Spleen (tissue), 11 donors: ENCODE results near the gene ECM1. TPM values are rescaled to one million over a fixed set of nuclear protein-coding genes. Genes with fewer than 3 reads are reported as not detected.

Experiments used
- DNase-seq: peaks from one replicate; pipeline ENCODE4 v3.0.0-alpha.2; 2020
- H3K27ac ChIP-seq, 8 donors: fragments of 200-600 bp; sonication (generic) in 7 of 8; 1 replicate in 4 of 8; 2 replicates in 4 of 8; pipeline versions ENCODE4 v1.5.0 to v1.8.0; 2016 to 2021; ENCODE audit warnings: inconsistent platforms in 4 of 8, mild to moderate bottlenecking in 4 of 8, moderate library complexity in 1 of 8
- H3K27me3 ChIP-seq, 7 donors: fragments of 200-600 bp; sonication (generic) in 6 of 7; replicated peaks in 1 of 7; 1 replicate in 4 of 7; 2 replicates in 3 of 7; pipeline versions ENCODE4 v1.5.0 to v1.8.0; 2016 to 2021; ENCODE audit warnings: inconsistent platforms in 3 of 7, mild to moderate bottlenecking in 1 of 7
- H3K36me3 ChIP-seq, 6 donors: fragments of 200-600 bp; sonication (generic) in 5 of 6; 1 replicate in 4 of 6; 2 replicates in 2 of 6; pipeline versions ENCODE4 v1.5.0 to v1.8.0; 2016 to 2021; ENCODE audit warnings: inconsistent platforms in 2 of 6
- H3K4me1 ChIP-seq, 6 donors: fragments of 200-600 bp; sonication (generic) in 5 of 6; 1 replicate in 3 of 6; 2 replicates in 3 of 6; pipeline versions ENCODE4 v1.5.0 to v1.8.0; 2016 to 2021; ENCODE audit warnings: inconsistent platforms in 3 of 6
- H3K4me3 ChIP-seq, 8 donors: fragments of 200-600 bp; sonication (generic) in 7 of 8; 1 replicate in 4 of 8; 2 replicates in 4 of 8; pipeline versions ENCODE4 v1.5.0 to v1.8.0; 2016 to 2021; ENCODE audit warnings: inconsistent platforms in 4 of 8, mild to moderate bottlenecking in 4 of 8, moderate library complexity in 2 of 8
- H3K9me3 ChIP-seq, 8 donors: fragments of 200-600 bp; sonication (generic) in 7 of 8; 1 replicate in 4 of 8; 2 replicates in 4 of 8; pipeline versions ENCODE4 v1.5.0 to v1.8.0; 2016 to 2021; ENCODE audit warnings: inconsistent platforms in 4 of 8
- POLR2A ChIP-seq, 3 donors: fragments of 450-650 bp; IDR thresholded peaks; one replicate each; pipeline ENCODE4 v1.5.1; 2017; ENCODE audit warnings: antibody characterized with exemption in 3 of 3, mild to moderate bottlenecking in 1 of 3
- POLR2AphosphoS5 ChIP-seq, 3 donors: sonication (generic); formaldehyde crosslinking; IDR thresholded peaks; one replicate each; pipeline ENCODE4 v1.5.1; 2017; ENCODE audit warnings: antibody characterized with exemption in 3 of 3
- WGBS, 5 donors: extraction: QIAGEN DNeasy Blood & Tissue Kit in 3 of 5; methylation state at CpG; one replicate each; pipeline versions ENCODE4 v1.1.5 to v1.1.7; 2013 to 2018; 5-methylcytosine and 5-hydroxymethylcytosine counted together
- intact Hi-C: fragments of 100-400 bp; cut with DNase I; formaldehyde crosslinking; loops from one replicate; pipeline ENCODE4 v1.15.0; 2023; ENCODE audit warnings: low total_unique reads
- polyA plus RNA-seq, 3 donors: library from polyadenylated mRNA; stranded (reverse); fragments of 200-250 nt; gene quantifications; one replicate each; pipeline ENCODE4 v1.2.1, GENCODE V29; 2013
- total RNA-seq, 7 donors: library from RNA; depleted of rRNA in 3 of 7; stranded (reverse); fragments of >200 nt in 3 of 7; fragmentation: NEBNext Ultra II Directional in 4 of 7; extraction: Animal tissue kit (Norgen Biotek cat#: 25700) in 4 of 7; gene quantifications; one replicate each; pipeline versions ENCODE4 v1.1.0 to v1.2.1, GENCODE V29; 2016 to 2021
- TF ChIP-seq, protein P1 (sequence below), 11 experiments: fragments of 200-600 bp in 7 of 11; fragments of 450-650 bp in 4 of 11; sonication (generic) in 4 of 11; IDR thresholded peaks in 8 of 11; conservative IDR thresholded peaks in 3 of 11; 1 replicate in 7 of 11; 2 replicates in 4 of 11; pipeline versions ENCODE4 v1.4.0 to v1.8.0; 2016 to 2021; ENCODE audit warnings: antibody characterized with exemption in 11 of 11, inconsistent platforms in 4 of 11, mild to moderate bottlenecking in 1 of 11
- donor health status: healthy with polysubstance abuse.
- donor health status: DM: no; HTN: no; CAD: no; lungs with moderate emphysema.
- donor health status: DM: no; HTN: no; CAD: no.
- donor health status: Bipolar disorder and iron deficiency.
- donor health status: healthy.
- donor health status: DM: no; HTN: no; CAD: no.
- donor health status: DM: yes; HTN: yes; CAD: no.

Gene ECM1
- total and polyA plus RNA-seq, 10 donors, result 2.7 to 16.5 (median 9.9) TPM

- TF ChIP-seq POLR2AphosphoS5 (IDR thresholded peaks at IDR 0.05), result no peak
- no peak for TF ChIP-seq POLR2A (IDR thresholded peaks at IDR 0.05)
- TF ChIP-seq, protein P1, sequence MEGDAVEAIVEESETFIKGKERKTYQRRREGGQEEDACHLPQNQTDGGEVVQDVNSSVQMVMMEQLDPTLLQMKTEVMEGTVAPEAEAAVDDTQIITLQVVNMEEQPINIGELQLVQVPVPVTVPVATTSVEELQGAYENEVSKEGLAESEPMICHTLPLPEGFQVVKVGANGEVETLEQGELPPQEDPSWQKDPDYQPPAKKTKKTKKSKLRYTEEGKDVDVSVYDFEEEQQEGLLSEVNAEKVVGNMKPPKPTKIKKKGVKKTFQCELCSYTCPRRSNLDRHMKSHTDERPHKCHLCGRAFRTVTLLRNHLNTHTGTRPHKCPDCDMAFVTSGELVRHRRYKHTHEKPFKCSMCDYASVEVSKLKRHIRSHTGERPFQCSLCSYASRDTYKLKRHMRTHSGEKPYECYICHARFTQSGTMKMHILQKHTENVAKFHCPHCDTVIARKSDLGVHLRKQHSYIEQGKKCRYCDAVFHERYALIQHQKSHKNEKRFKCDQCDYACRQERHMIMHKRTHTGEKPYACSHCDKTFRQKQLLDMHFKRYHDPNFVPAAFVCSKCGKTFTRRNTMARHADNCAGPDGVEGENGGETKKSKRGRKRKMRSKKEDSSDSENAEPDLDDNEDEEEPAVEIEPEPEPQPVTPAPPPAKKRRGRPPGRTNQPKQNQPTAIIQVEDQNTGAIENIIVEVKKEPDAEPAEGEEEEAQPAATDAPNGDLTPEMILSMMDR (IDR thresholded peaks at IDR 0.05 in 8 of 11, conservative IDR thresholded peaks at IDR 0.05 in 3 of 11), result no peak
- 85 to 89% (median 87%) methylated on average over 7 of the region's 7 CpGs for WGBS, 5 donors
- H3K9me3 ChIP-seq, result no peaks in the 10 kb centered on the region
- intact Hi-C loops, result no loop called here
- H3K27ac ChIP-seq, result no peak overlapping the region
- peaks cover 7 to 44% (median 20%) of the 10 kb centered on the region in 6 donors for H3K4me1 ChIP-seq
- peaks cover 0 to 17% (median 0%) of the 10 kb centered on the region in 6 donors for H3K36me3 ChIP-seq
- no peak overlapping the region for H3K4me3 ChIP-seq
- peak; percentile 33 for DNase-seq
- H3K27me3 ChIP-seq, result no peaks in the 10 kb centered on the region
Measured at GRCh38 chr1:150513351-150513791, 5.5 kb downstream of the ECM1 start.

DNA sequence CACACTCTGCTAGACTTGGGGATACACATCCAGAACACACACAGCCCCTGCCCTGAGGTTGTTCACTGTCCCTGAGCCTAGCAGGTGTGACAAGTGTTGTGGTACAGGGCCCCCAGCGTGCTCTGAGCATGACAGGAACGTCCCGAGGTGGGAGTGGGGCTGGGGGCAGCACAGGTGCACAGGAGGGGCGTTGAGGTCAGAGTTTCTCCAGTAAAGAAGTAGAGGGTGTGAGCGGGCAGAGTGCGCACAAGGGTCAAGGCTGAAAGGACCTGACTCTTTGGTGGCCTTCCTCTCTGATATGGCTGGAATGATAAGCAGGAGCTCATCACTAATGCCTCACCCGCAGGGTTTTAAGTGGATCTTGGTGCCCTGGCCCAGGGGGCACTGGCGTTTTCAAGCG, 6.4 kb downstream of the ECM1 start:
- no peak overlapping the region for H3K27ac ChIP-seq
- intact Hi-C loops, result no loop called here
- peaks cover 7 to 35% (median 20%) of the 10 kb centered on the region in 6 donors for H3K4me1 ChIP-seq
- H3K9me3 ChIP-seq, result no peaks in the 10 kb centered on the region
- H3K36me3 ChIP-seq, result peaks cover 0 to 17% (median 0%) of the 10 kb centered on the region in 6 donors
- peak; percentile 59 for DNase-seq
- TF ChIP-seq POLR2A (IDR thresholded peaks at IDR 0.05), result no peak
- TF ChIP-seq, protein P1 (IDR thresholded peaks at IDR 0.05 in 8 of 11, conservative IDR thresholded peaks at IDR 0.05 in 3 of 11), result no peak
- no peak for TF ChIP-seq POLR2AphosphoS5 (IDR thresholded peaks at IDR 0.05)
- 83 to 90% (median 85%) methylated on average over 6 to 9 of the region's 9 CpGs for WGBS, 5 donors
- H3K27me3 ChIP-seq, result no peaks in the 10 kb centered on the region
- peak overlapping the region in 1 of 8 donors; percentile 91 for H3K4me3 ChIP-seq

- 30 to 40% (median 34%) methylated on average over 21 of the region's 21 CpGs for WGBS, 5 donors
- H3K4me3 ChIP-seq, result peak overlapping the region; percentile 57 to 91 (median 64)
- DNase-seq, result peak; percentile 81
- intact Hi-C loops, result no loop called here
- H3K27me3 ChIP-seq, result no peaks in the 10 kb centered on the region
- TF ChIP-seq, protein P1 (IDR thresholded peaks at IDR 0.05 in 8 of 11, conservative IDR thresholded peaks at IDR 0.05 in 3 of 11), result no peak
- no peak for TF ChIP-seq POLR2A (IDR thresholded peaks at IDR 0.05)
- no peak for TF ChIP-seq POLR2AphosphoS5 (IDR thresholded peaks at IDR 0.05)
- peaks cover 7 to 34% (median 20%) of the 10 kb centered on the region in 6 donors for H3K4me1 ChIP-seq
- peak overlapping the region; percentile 63 to 90 (median 80) for H3K27ac ChIP-seq
- peaks cover 0 to 17% (median 0%) of the 10 kb centered on the region in 6 donors for H3K36me3 ChIP-seq
- no peaks in the 10 kb centered on the region for H3K9me3 ChIP-seq
Measured at GRCh38 chr1:150514913-150515327, 7.0 kb downstream of the ECM1 start.

- Histone ChIP-seq H3K36me3 (peaks cover 0 to 17% (median 0%) of the 10 kb centered on the region in 6 donors), H3K4me3 (peak within 1 kb of the TSS; percentile 57 to 91 (median 64)), H3K9me3 (no peaks in the 10 kb centered on the region), H3K27me3 (no peaks in the 10 kb centered on the region), H3K4me1 (peaks cover 7 to 34% (median 20%) of the 10 kb centered on the region in 6 donors), H3K27ac (peak within 1 kb of the TSS; percentile 63 to 90 (median 80))
- TF ChIP-seq POLR2AphosphoS5 (IDR thresholded peaks at IDR 0.05), result peak; percentile 81 to 87 (median 87)
- TF ChIP-seq POLR2A (IDR thresholded peaks at IDR 0.05), result no peak
- TF ChIP-seq, protein P1 (IDR thresholded peaks at IDR 0.05 in 8 of 11, conservative IDR thresholded peaks at IDR 0.05 in 3 of 11), result peak in 5 of 11 experiments; percentile 14 to 41 (median 21)
- peak; percentile 99 for DNase-seq
- 0 to 1% (median 1%) methylated on average over 40 to 54 of the region's 54 CpGs for WGBS, 5 donors
- intact Hi-C loops, result no loop called here
Measured at GRCh38 chr1:150515328-150516049, 7.6 kb downstream of the ECM1 start, which contains the start of gene FALEC. Gene FALEC, plus strand, starts transcription at chr1:150515752.
